Breast epithelium (tissue), 3 donors: ENCODE measurements around the gene SIGLEC8.

Experiments used
- CTCF ChIP-seq, 3 donors: fragments of 450-650 bp; IDR thresholded peaks; one replicate each; pipeline ENCODE4 v1.5.1; 2016 to 2017; ENCODE audit warnings: antibody characterized with exemption in 3 of 3, mild to moderate bottlenecking in 3 of 3, moderate library complexity in 3 of 3
- POLR2AphosphoS5 ChIP-seq, 3 donors: sonication (generic); formaldehyde crosslinking; IDR thresholded peaks; one replicate each; pipeline ENCODE4 v1.6.1; 2017; ENCODE audit warnings: antibody characterized with exemption in 3 of 3

DNA sequence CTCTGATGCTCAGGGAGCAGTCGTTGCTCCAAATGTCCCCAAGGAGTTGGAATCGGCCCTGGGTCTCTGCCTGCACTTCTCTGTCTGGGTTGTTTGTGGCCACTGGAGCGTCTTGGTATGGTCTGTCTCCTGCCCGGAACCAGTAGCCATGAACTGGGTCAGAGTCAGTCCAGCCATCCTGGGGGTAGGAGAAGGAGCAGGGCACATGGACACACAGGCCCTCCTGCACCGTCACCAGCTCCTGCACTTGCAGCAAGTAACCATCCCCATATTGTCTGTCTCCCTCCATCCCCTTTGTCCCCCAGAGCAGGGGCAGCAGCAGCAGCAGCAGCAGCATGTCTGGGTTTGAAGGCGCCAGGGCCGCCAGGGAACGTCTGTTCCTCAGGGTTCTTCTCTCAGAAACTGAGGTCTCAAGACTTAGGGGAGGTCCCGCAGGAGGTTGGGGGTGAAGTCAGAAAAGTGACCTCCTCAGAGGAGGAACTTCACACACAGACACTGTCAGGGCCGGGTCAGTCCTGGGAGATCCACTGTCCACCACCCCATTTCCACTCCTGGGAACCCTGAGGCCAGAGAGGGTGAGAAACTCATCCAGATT is at the start of gene SIGLEC8:
- TF ChIP-seq POLR2AphosphoS5 (IDR thresholded peaks at IDR 0.05), result no peak
- no peak for TF ChIP-seq CTCF (IDR thresholded peaks at IDR 0.05)
